Thyroid gland (tissue), 4 donors: ENCODE results near the gene C1orf115. TPM values are rescaled to one million over a fixed set of nuclear protein-coding genes. Genes with fewer than 3 reads are reported as not detected.
A peak's percentile ranks its signal among the peaks of the same experiment; 100 is the strongest.
"Not testable (repeated sequence)": the region's sequence is repeated elsewhere in the genome, so short reads cannot be mapped to it uniquely, and the experiment has no call there.

Experiments used
- DNase-seq, 2 donors: peaks; one replicate each; pipeline ENCODE4 v3.0.0-alpha.2; 2019
- H3K27ac ChIP-seq, 3 donors: fragments of 200-600 bp; sonication (generic); 1 replicate in 2 of 3; 2 replicates in 1 of 3; pipeline ENCODE4 v1.5.1; 2016 to 2019; ENCODE audit warnings: mild to moderate bottlenecking in 1 of 3, moderate library complexity in 1 of 3
- H3K27me3 ChIP-seq: fragments of 200-600 bp; sonication (generic); one replicate; pipeline ENCODE4 v1.5.1; 2019
- H3K36me3 ChIP-seq, 2 donors: fragments of 200-600 bp; sonication (generic); one replicate each; pipeline ENCODE4 v1.5.1; 2016 to 2019
- H3K4me1 ChIP-seq, 2 donors: fragments of 200-600 bp; sonication (generic); one replicate each; pipeline ENCODE4 v1.5.1; 2017 to 2019
- H3K4me3 ChIP-seq, 3 donors: fragments of 200-600 bp; sonication (generic); replicated peaks in 1 of 3; 1 replicate in 2 of 3; 2 replicates in 1 of 3; pipeline ENCODE4 v1.5.1; 2016; ENCODE audit warnings: mild to moderate bottlenecking in 1 of 3
- H3K9me3 ChIP-seq: fragments of 200-600 bp; sonication (generic); one replicate; pipeline ENCODE4 v1.5.1; 2017
- CTCF ChIP-seq, 6 experiments: fragments of 200-600 bp in 3 of 6; fragments of 450-650 bp in 3 of 6; sonication (generic) in 3 of 6; IDR thresholded peaks; one replicate each; pipeline ENCODE4 v1.5.1; 2016 to 2019; ENCODE audit warnings: antibody characterized with exemption in 6 of 6, mild to moderate bottlenecking in 2 of 6, inconsistent platforms in 1 of 6, moderate library complexity in 1 of 6
- POLR2A ChIP-seq, 2 donors: fragments of 450-650 bp; IDR thresholded peaks; one replicate each; pipeline ENCODE4 v1.6.1; 2017; ENCODE audit warnings: antibody characterized with exemption in 2 of 2, mild to moderate bottlenecking in 2 of 2, moderate library complexity in 1 of 2
- WGBS, 2 donors: methylation state at CpG; one replicate each; pipeline ENCODE4 v1.1.5; 2017; 5-methylcytosine and 5-hydroxymethylcytosine counted together
- intact Hi-C: fragments of 100-400 bp; cut with DNase I; formaldehyde crosslinking; loops from one replicate; pipeline ENCODE4 v1.15.1; 2023
- total RNA-seq, 4 donors: library from RNA; depleted of rRNA; stranded (reverse); fragments of >200 nt; gene quantifications; one replicate each; pipeline ENCODE4 v1.2.3, GENCODE V29; 2016

C1orf115 gene
- total RNA-seq, 4 donors from 2014 or later: 24.3 to 41.4 (median 31.1) TPM

GRCh38 chr1:220717800-220718640 is 27.9 kb downstream of the C1orf115 start:
- no peak for DNase-seq
- no peaks in the 10 kb centered on the region for H3K9me3 ChIP-seq
- no peaks in the 10 kb centered on the region for H3K27me3 ChIP-seq
- no peaks in the 10 kb centered on the region for H3K36me3 ChIP-seq
- 90 to 91% methylated on average over 19 to 20 of the region's 20 CpGs for WGBS, 2 donors
- peaks cover 0 to 13% of the 10 kb centered on the region in 2 donors for H3K4me1 ChIP-seq
- TF ChIP-seq CTCF (IDR thresholded peaks at IDR 0.05) (no peak), POLR2A (IDR thresholded peaks at IDR 0.05) (no peak)
- H3K4me3 ChIP-seq: no peak overlapping the region
- no peak overlapping the region for H3K27ac ChIP-seq
- intact Hi-C loops: no loop called here

- DNase-seq: peak; percentile 69 to 76
- H3K4me1 ChIP-seq: peaks cover 0 to 13% of the 10 kb centered on the region in 2 donors
- H3K36me3 ChIP-seq, H3K9me3 ChIP-seq, intact Hi-C loops, H3K27me3 ChIP-seq, H3K4me3 ChIP-seq: not testable (repeated sequence)
- WGBS, 2 donors: 31 to 50% methylated on average over 7 of the region's 7 CpGs
- H3K27ac ChIP-seq: peak overlapping the region in 2 of 3 donors; percentile 24 to 43
Observed at GRCh38 chr1:220721266-220721665, 31.1 kb downstream of the C1orf115 start.

- H3K36me3 ChIP-seq: no peaks in the 10 kb centered on the region
- no peaks in the 10 kb centered on the region for H3K9me3 ChIP-seq
- TF ChIP-seq POLR2A (IDR thresholded peaks at IDR 0.05) (no peak), CTCF (IDR thresholded peaks at IDR 0.05) (peak in 1 of 6 experiments; percentile 15)
- H3K27me3 ChIP-seq: no peaks in the 10 kb centered on the region
- 80 to 83% methylated on average over 3 of the region's 3 CpGs for WGBS, 2 donors
- intact Hi-C loops: no loop called here
- no peak for DNase-seq
- H3K27ac ChIP-seq: no peak overlapping the region
- no peak overlapping the region for H3K4me3 ChIP-seq
- peaks cover 0 to 5% of the 10 kb centered on the region in 2 donors for H3K4me1 ChIP-seq
Observed at GRCh38 chr1:220726634-220727033, 36.5 kb downstream of the C1orf115 start.

- Histone ChIP-seq H3K27ac (no peak overlapping the region), H3K36me3 (no peaks in the 10 kb centered on the region), H3K9me3 (no peaks in the 10 kb centered on the region), H3K27me3 (no peaks in the 10 kb centered on the region), H3K4me3 (no peak overlapping the region), H3K4me1 (peaks cover 0 to 6% of the 10 kb centered on the region in 2 donors)
- TF ChIP-seq POLR2A (IDR thresholded peaks at IDR 0.05): no peak
- no peak for TF ChIP-seq CTCF (IDR thresholded peaks at IDR 0.05)
- intact Hi-C loops: no loop called here
- 96% methylated on average over 1 of the region's 1 CpG for WGBS, 2 donors
- no peak for DNase-seq
Observed at GRCh38 chr1:220727519-220727918, 37.4 kb downstream of the C1orf115 start.

- intact Hi-C loops: loop anchor here (5.0 kb wide), 1 partner anchor 38 kb away; the partner anchor contains the start of gene C1orf115
- Histone ChIP-seq H3K4me3 (no peak overlapping the region), H3K27ac (no peak overlapping the region), H3K9me3 (no peaks in the 10 kb centered on the region), H3K4me1 (peaks cover 0 to 24% of the 10 kb centered on the region in 2 donors), H3K27me3 (no peaks in the 10 kb centered on the region), H3K36me3 (no peaks in the 10 kb centered on the region)
- DNase-seq: no peak
- 89 to 94% methylated on average over 2 of the region's 2 CpGs for WGBS, 2 donors
- TF ChIP-seq POLR2A (IDR thresholded peaks at IDR 0.05): no peak
- TF ChIP-seq CTCF (IDR thresholded peaks at IDR 0.05): no peak
Observed at GRCh38 chr1:220730486-220730885, 40.3 kb downstream of the C1orf115 start.
